ENCODE measurements around the gene CNTNAP4. TPM values are rescaled to one million over a fixed set of nuclear protein-coding genes. Genes with fewer than 3 reads are reported as not detected.

The CNTNAP4 gene
- total RNA-seq (2013): 0.02 TPM
- polyA plus RNA-seq (not detected), polyA minus RNA-seq (not detected in 2 replicates), total RNA-seq (0 to 1.5 (median 0) reads per million in 11 experiments)

GRCh38 chr16:76276745-76277438 is at the start of gene CNTNAP4:
TSS of gene CNTNAP4 (plus strand) at chr16:76277401. CDS start at chr16:76277663, 262 bp downstream.
- Histone ChIP-seq H3K27me3 (ENCODE audit: control insufficient read depth in 2 of 2, insufficient read depth in 2 of 2, low read length in 2 of 2) (no peaks in the 10 kb centered on the region), H3K4me3 (replicated peaks in 1 of 3; ENCODE audit: low read depth in 2 of 3, low read length in 3 of 3) (no peak within 1 kb of the TSS), H4K20me1 (ENCODE audit: insufficient read depth, low read length) (no peaks in the 10 kb centered on the region), H3K27ac (ENCODE audit: low read depth in 1 of 2, low read length in 2 of 2) (no peak within 1 kb of the TSS), H3K4me2 (replicated peaks; ENCODE audit: extremely low read depth, low read length, poor library complexity, severe bottlenecking) (no peak within 1 kb of the TSS), H3K9me3 (replicated peaks in 1 of 2; ENCODE audit: control insufficient read depth in 1 of 2, insufficient read depth in 1 of 2, low read length in 2 of 2) (no peaks in the 10 kb centered on the region), H3K36me3 (replicated peaks in 1 of 2; ENCODE audit: control insufficient read depth in 1 of 2, insufficient read depth in 2 of 2, low read length in 2 of 2) (no peaks in the 10 kb centered on the region), H3K4me1 (ENCODE audit: control insufficient read depth in 1 of 2, insufficient read depth in 2 of 2, low read length in 2 of 2) (no peaks in the 10 kb centered on the region), H3K79me2 (ENCODE audit: insufficient read depth, low read length) (no peaks in the 10 kb centered on the region), H3K9ac (ENCODE audit: insufficient read depth, low read length, poor library complexity, severe bottlenecking) (no peak within 1 kb of the TSS), H2AFZ (ENCODE audit: insufficient read depth, low read depth, low read length, poor library complexity, severe bottlenecking) (no peak within 1 kb of the TSS)
- no peaks in the 10 kb centered on the region for H3K4me1 Mint-ChIP-seq
- TF ChIP-seq CTCF (IDR thresholded peaks at IDR 0.05): no peak
- no peak for DNase-seq
- H3K4me3 Mint-ChIP-seq: no peak within 1 kb of the TSS
- 5% methylated on average over 12 of the region's 16 CpGs for WGBS (ENCODE audit: insufficient coverage)
- H3K9me3 Mint-ChIP-seq: peaks cover 0 to 1% (median 0%) of the 10 kb centered on the region in 7 donors
- H3K27ac Mint-ChIP-seq: no peak within 1 kb of the TSS
- H3K36me3 Mint-ChIP-seq: no peaks in the 10 kb centered on the region
- peaks cover 1 to 4% (median 2%) of the 10 kb centered on the region in 3 donors for H3K27me3 Mint-ChIP-seq (ENCODE audit: low read depth in 3 of 3)
- intact Hi-C loops (cut with micrococcal nuclease): no loop called here

- peaks cover 0 to 9% of the 10 kb centered on the region in 2 donors for H3K9me3 ChIP-seq (replicated peaks in 1 of 2; ENCODE audit: control insufficient read depth in 1 of 2, insufficient read depth in 1 of 2, low read length in 2 of 2)
- H3K4me2 ChIP-seq (replicated peaks; ENCODE audit: extremely low read depth, low read length, poor library complexity, severe bottlenecking): no peak overlapping the region
- Mint-ChIP-seq H3K36me3 (no peaks in the 10 kb centered on the region), H3K4me3 (no peak overlapping the region), H3K27ac (no peak overlapping the region), H3K9me3 (peaks cover 0 to 11% (median 5%) of the 10 kb centered on the region in 7 donors), H3K4me1 (no peaks in the 10 kb centered on the region), H3K27me3 (ENCODE audit: low read depth in 3 of 3) (peaks cover 0 to 1% (median 1%) of the 10 kb centered on the region in 3 donors)
- no peaks in the 10 kb centered on the region for H3K36me3 ChIP-seq (replicated peaks in 1 of 2; ENCODE audit: control insufficient read depth in 1 of 2, insufficient read depth in 2 of 2, low read length in 2 of 2)
- no peaks in the 10 kb centered on the region for H4K20me1 ChIP-seq (ENCODE audit: insufficient read depth, low read length)
- H3K27me3 ChIP-seq (ENCODE audit: control insufficient read depth in 2 of 2, insufficient read depth in 2 of 2, low read length in 2 of 2): no peaks in the 10 kb centered on the region
- TF ChIP-seq CTCF (IDR thresholded peaks at IDR 0.05): no peak
- no peak for DNase-seq
- no peak overlapping the region for H3K27ac ChIP-seq (ENCODE audit: low read depth in 1 of 2, low read length in 2 of 2)
- 88% methylated on average over 1 of the region's 2 CpGs for WGBS (ENCODE audit: insufficient coverage)
- no peaks in the 10 kb centered on the region for H3K4me1 ChIP-seq (ENCODE audit: control insufficient read depth in 1 of 2, insufficient read depth in 2 of 2, low read length in 2 of 2)
- H3K9ac ChIP-seq (ENCODE audit: insufficient read depth, low read length, poor library complexity, severe bottlenecking): no peak overlapping the region
- H3K79me2 ChIP-seq (ENCODE audit: insufficient read depth, low read length): no peaks in the 10 kb centered on the region
- H2AFZ ChIP-seq (ENCODE audit: insufficient read depth, low read depth, low read length, poor library complexity, severe bottlenecking): no peak overlapping the region
- no peak overlapping the region for H3K4me3 ChIP-seq (replicated peaks in 1 of 3; ENCODE audit: low read depth in 2 of 3, low read length in 3 of 3)
- intact Hi-C loops (cut with micrococcal nuclease): no loop called here
These were observed 48.6 kb upstream of the CNTNAP4 start for GRCh38 chr16:76228546-76229146.

Data from CD14-positive monocyte (primary cell).